Activated CD4-positive, alpha-beta T cell treated with anti-CD3 and anti-CD28 coated beads for 36 hours (primary cell): ENCODE measurements around the gene TMEM30A. TPM values are rescaled to one million over a fixed set of nuclear protein-coding genes. Genes with fewer than 3 reads are reported as not detected.

Source experiments
- ATAC-seq: fragments of 200-7000 bp; cut with Tn5 transposase; one replicate; pipeline ENCODE4 v1.10.0; 2021; ENCODE audit warnings: mild to moderate bottlenecking, moderate library complexity
- CTCF ChIA-PET: fragments of 350-600 bp; sonication (Branson Sonifier 250); formaldehyde crosslinking; loops from one replicate; lab custom pipeline; 2021; ENCODE audit warnings: antibody characterized with exemption; lab: Charles Lee
- POLR2A ChIA-PET: fragments of 350-600 bp; sonication (Branson Sonifier 250); formaldehyde crosslinking; loops from one replicate; lab custom pipeline; 2021; ENCODE audit warnings: antibody characterized with exemption, inconsistent platforms; lab: Charles Lee
- DNase-seq: peaks from one replicate; pipeline ENCODE4 v3.0.0-alpha.2; 2020
- H3K27ac Mint-ChIP-seq: one replicate; pipeline ENCODE4 v1.8.0; 2021; ENCODE audit warnings: mixed read lengths
- H3K27me3 Mint-ChIP-seq: one replicate; pipeline ENCODE4 v1.8.0; 2021; ENCODE audit warnings: mixed read lengths
- H3K36me3 Mint-ChIP-seq: one replicate; pipeline ENCODE4 v1.8.0; 2021; ENCODE audit warnings: low read depth, mixed read lengths
- H3K4me1 Mint-ChIP-seq: one replicate; pipeline ENCODE4 v1.8.0; 2021; ENCODE audit warnings: mixed read lengths
- H3K4me3 Mint-ChIP-seq: one replicate; pipeline ENCODE4 v1.8.0; 2021; ENCODE audit warnings: mild to moderate bottlenecking, moderate library complexity, mixed read lengths
- H3K9me3 Mint-ChIP-seq: one replicate; pipeline ENCODE4 v1.8.0; 2021; ENCODE audit warnings: low read depth, mixed read lengths
- intact Hi-C, 2 experiments: fragments of 100-400 bp; cut with DNase I in 1 of 2; cut with micrococcal nuclease in 1 of 2; formaldehyde crosslinking; loops; one replicate each; pipeline versions ENCODE4 v1.14.2 to v1.15.1; 2022 to 2024; cut with DNase I, micrococcal nuclease
- total RNA-seq, 2 experiments: library from RNA; stranded (reverse); gene quantifications; one replicate each; pipeline ENCODE4 v1.2.3, GENCODE V29; 2021

TMEM30A gene
- total RNA-seq, 2 experiments from 2014 or later: 23.4 to 44.3 TPM

- Mint-ChIP-seq H3K4me3 (no peak overlapping the region), H3K4me1 (peaks cover 70% of the 10 kb centered on the region)
Observed at GRCh38 chr6:75279418-75279817, 5.2 kb downstream of the TMEM30A start.

DNA sequence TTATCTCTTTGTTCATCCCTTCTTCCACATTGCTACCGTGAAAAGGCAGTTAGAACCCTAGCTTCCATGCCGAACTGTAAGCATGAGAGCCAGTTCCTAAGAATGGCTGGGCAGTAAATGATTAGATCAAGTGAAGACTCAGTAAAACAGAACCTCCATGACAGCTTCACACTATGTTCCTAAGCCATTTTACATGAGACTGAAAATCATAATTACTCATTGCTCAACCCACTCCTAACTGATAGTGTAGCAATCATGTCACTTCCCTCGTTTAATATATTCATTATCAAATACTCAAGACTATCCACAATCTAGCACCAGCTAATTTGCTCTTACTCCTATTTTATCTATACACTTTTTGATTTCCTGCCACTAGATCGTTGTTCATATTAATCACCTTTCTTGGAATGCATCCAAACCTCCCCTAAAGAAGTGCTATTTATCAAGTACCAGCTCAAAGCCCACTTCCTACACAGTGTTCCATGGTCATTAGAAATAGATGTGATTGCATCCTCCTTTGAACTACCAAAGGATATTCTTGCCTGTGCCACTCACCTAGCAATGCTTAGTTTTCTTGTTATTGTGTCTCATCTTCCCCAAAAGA, 6.0 kb downstream of the TMEM30A start:
- Mint-ChIP-seq H3K9me3 (peaks cover 5% of the 10 kb centered on the region), H3K27ac (peak overlapping the region; percentile 70), H3K4me3 (peak overlapping the region; percentile 3), H3K4me1 (peaks cover 78% of the 10 kb centered on the region), H3K27me3 (no peaks in the 10 kb centered on the region), H3K36me3 (peaks cover 29% of the 10 kb centered on the region)
- intact Hi-C loops: no loop called here
- DNase-seq (no peak), ATAC-seq (peak; percentile 81)
- ChIA-PET CTCF (interaction anchor here (1.0 to 4.3 kb wide), 5 partner anchors 8 to 70 kb away, joined by 4 to 29 read pairs (median 4); no protein-coding TSS in a partner anchor), POLR2A (interaction anchor here (0.9 kb wide), 1 partner anchor 35 kb away, joined by 5 read pairs; the partner anchor contains the start of gene COX7A2)

More at GRCh38 chr6:75279418-75279817, 5.2 kb downstream of the TMEM30A start:
- intact Hi-C loops: no loop called here
- peaks cover 22% of the 10 kb centered on the region for H3K36me3 Mint-ChIP-seq
- H3K27ac Mint-ChIP-seq: peak overlapping the region; percentile 69
- ATAC-seq (no peak), DNase-seq (no peak)
- POLR2A ChIA-PET: no interaction called here
- H3K27me3 Mint-ChIP-seq: no peaks in the 10 kb centered on the region
- peaks cover 5% of the 10 kb centered on the region for H3K9me3 Mint-ChIP-seq
- CTCF ChIA-PET: interaction anchor here (1.2 to 4.3 kb wide), 4 partner anchors 9 to 71 kb away, joined by 4 to 29 read pairs (median 6); no protein-coding TSS in a partner anchor

DNA sequence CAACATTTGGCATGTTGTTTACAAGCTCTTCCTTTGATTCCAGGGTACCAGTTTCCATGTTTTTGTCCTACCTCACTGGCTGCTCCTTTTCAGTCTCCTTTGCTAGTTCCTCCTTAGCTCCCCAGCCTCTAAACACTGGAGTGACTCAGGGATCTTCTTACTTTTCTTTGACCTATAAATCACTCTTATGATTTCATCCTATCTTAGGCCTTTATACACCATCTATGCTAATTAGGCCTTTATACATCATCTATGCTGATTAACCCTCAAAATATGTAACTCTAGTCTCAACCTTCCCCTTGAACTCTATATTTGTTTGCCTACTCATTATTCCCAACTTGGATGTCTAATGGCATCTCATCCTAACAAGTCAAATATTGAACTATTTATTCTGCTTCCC, 9.5 kb downstream of the TMEM30A start:
- DNase-seq (no peak), ATAC-seq (peak; percentile 56)
- intact Hi-C loops: no loop called here
- Mint-ChIP-seq H3K4me1 (peaks cover 79% of the 10 kb centered on the region), H3K9me3 (peaks cover 5% of the 10 kb centered on the region), H3K27ac (peak overlapping the region; percentile 62), H3K27me3 (no peaks in the 10 kb centered on the region), H3K4me3 (no peak overlapping the region), H3K36me3 (peaks cover 51% of the 10 kb centered on the region)
- ChIA-PET CTCF (interaction anchor here (0.7 to 2.1 kb wide), 4 partner anchors 8 to 252 kb away, joined by 3 to 17 read pairs (median 4); no protein-coding TSS in a partner anchor), POLR2A (no interaction called here)

GRCh38 chr6:75273009-75273408, 11.6 kb downstream of the TMEM30A start:
- intact Hi-C loops: no loop called here
- no peak for DNase-seq
- CTCF ChIA-PET: interaction anchor here (0.7 to 1.3 kb wide), 3 partner anchors 10 to 29 kb away, joined by 3 to 5 read pairs (median 4); partner anchors contain the start of genes COX7A2 and TMEM30A
- Mint-ChIP-seq H3K27me3 (no peaks in the 10 kb centered on the region), H3K4me1 (peaks cover 74% of the 10 kb centered on the region), H3K36me3 (peaks cover 55% of the 10 kb centered on the region), H3K9me3 (peaks cover 5% of the 10 kb centered on the region), H3K27ac (peak overlapping the region; percentile 66), H3K4me3 (no peak overlapping the region)
- POLR2A ChIA-PET: no interaction called here
- no peak for ATAC-seq

GRCh38 chr6:75272145-75272840, 12.3 kb downstream of the TMEM30A start:
- ChIA-PET POLR2A (interaction anchor here (1.2 kb wide), 1 partner anchor 32 kb away, joined by 3 read pairs; no protein-coding TSS in a partner anchor), CTCF (interaction anchor here (0.6 to 1.3 kb wide), 3 partner anchors 9 to 12 kb away, joined by 3 to 5 read pairs (median 4); partner anchors contain the start of gene TMEM30A)
- Mint-ChIP-seq H3K4me3 (no peak overlapping the region), H3K9me3 (peaks cover 5% of the 10 kb centered on the region), H3K27ac (peak overlapping the region; percentile 66), H3K4me1 (peaks cover 77% of the 10 kb centered on the region), H3K27me3 (no peaks in the 10 kb centered on the region), H3K36me3 (peaks cover 55% of the 10 kb centered on the region)
- intact Hi-C loops: no loop called here
- ATAC-seq (no peak), DNase-seq (no peak)

GRCh38 chr6:75268988-75269354, 15.6 kb downstream of the TMEM30A start:
- Mint-ChIP-seq H3K4me1 (peaks cover 50% of the 10 kb centered on the region), H3K9me3 (no peaks in the 10 kb centered on the region), H3K27me3 (no peaks in the 10 kb centered on the region), H3K27ac (peak overlapping the region; percentile 75), H3K36me3 (peaks cover 37% of the 10 kb centered on the region), H3K4me3 (no peak overlapping the region)
- DNase-seq (no peak), ATAC-seq (no peak)
- intact Hi-C loops: no loop called here
- CTCF ChIA-PET: interaction anchor here (1.1 to 3.2 kb wide), 6 partner anchors 10 to 278 kb away, joined by 3 to 29 read pairs (median 13); partner anchors contain the start of gene TMEM30A
- POLR2A ChIA-PET: no interaction called here

DNA sequence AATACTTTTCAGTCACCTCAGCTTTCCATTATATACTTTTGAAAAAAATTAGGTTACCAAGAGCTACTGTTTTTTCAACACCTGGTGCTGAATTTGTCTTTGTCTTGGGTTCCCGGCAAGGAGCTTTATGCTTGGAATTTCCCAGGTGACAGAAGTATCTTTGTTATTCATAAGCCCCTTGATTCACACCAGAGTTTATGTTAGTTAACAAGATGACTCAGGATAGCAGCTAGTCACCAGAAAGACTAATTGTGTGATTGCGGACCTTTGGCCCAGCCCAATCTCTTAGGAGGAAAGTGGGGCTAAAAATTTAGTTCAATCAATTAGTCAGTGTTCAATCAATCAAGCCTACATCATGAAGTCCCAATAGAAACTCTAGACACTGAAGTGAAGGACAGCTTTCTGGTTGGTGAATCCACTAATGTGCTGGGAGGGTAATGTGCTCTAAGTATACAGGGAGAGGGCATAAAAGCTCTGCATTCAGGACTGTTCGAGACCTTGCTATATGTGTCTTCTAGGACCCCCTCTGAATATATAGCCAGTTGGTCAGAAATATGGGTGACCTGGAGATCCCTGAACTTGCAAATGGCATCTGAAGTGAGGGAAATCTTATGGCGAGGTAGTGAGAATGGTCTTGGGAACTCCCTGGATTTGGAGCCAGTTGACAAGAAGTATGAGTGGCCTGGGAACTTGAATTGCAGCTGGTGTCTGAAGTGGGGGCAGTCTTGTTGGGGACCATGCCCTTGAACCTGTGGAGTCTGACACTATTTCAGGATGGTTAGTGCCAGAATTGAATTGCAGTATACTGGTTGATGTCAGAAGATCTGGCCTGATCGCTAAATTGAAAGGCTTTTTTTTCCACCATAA, 16.2 kb downstream of the TMEM30A start:
- DNase-seq (peak; percentile 13), ATAC-seq (peak; percentile 87)
- Mint-ChIP-seq H3K4me1 (peaks cover 47% of the 10 kb centered on the region), H3K27ac (peak overlapping the region; percentile 52), H3K36me3 (peaks cover 34% of the 10 kb centered on the region), H3K4me3 (no peak overlapping the region), H3K27me3 (no peaks in the 10 kb centered on the region), H3K9me3 (no peaks in the 10 kb centered on the region)
- POLR2A ChIA-PET: interaction anchor here (0.7 kb wide), 3 partner anchors 16 to 250 kb away, joined by 3 to 4 read pairs (median 4); partner anchors contain the start of gene TMEM30A
- intact Hi-C loops: no loop called here
- CTCF ChIA-PET: interaction anchor here (1.1 to 3.2 kb wide), 14 partner anchors 7 to 278 kb away, joined by 3 to 29 read pairs (median 12); partner anchors contain the start of genes COX7A2 and TMEM30A

GRCh38 chr6:75267461-75267860, 17.1 kb downstream of the TMEM30A start:
- POLR2A ChIA-PET: no interaction called here
- peaks cover 32% of the 10 kb centered on the region for H3K36me3 Mint-ChIP-seq
- no peaks in the 10 kb centered on the region for H3K27me3 Mint-ChIP-seq
- DNase-seq: no peak
- H3K9me3 Mint-ChIP-seq: no peaks in the 10 kb centered on the region
- no peak for ATAC-seq
- intact Hi-C loops: loop anchor here in 1 of 2 experiments (2.0 kb wide), 1 partner anchor 17 kb away; the partner anchor contains the start of gene TMEM30A
- CTCF ChIA-PET: interaction anchor here (0.7 to 3.2 kb wide), 22 partner anchors 8 to 356 kb away, joined by 3 to 29 read pairs (median 6); partner anchors contain the start of genes COX7A2 and TMEM30A
- no peak overlapping the region for H3K4me3 Mint-ChIP-seq
- H3K4me1 Mint-ChIP-seq: peaks cover 40% of the 10 kb centered on the region
- peak overlapping the region; percentile 47 for H3K27ac Mint-ChIP-seq

DNA sequence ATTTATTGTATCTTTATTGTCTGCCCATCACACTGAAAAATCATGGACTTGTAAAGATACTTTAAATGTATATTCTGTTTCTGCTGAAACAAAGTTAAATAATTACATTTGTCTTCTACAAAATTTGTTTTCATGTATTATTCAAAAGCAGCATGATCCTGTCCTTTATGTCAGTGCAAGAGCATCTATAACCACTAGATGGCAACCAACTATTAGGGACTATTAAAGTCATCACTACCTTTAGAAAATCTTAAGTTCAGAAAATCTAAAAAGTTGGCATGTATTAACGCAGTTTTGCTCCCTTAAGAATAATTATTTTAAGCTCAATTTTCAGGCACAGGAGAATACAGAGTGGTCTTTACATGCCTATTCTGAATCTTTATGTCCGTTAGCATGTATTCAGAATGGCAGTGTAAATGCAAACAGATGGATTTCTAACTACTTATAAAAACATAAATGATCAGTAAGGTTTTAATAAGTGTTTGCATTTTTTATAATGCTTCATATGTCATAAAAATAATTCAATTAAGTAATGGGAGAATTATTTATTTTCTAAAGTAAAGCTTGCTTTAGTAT, 17.8 kb downstream of the TMEM30A start:
- POLR2A ChIA-PET: no interaction called here
- Mint-ChIP-seq H3K4me1 (peaks cover 35% of the 10 kb centered on the region), H3K27ac (no peak overlapping the region), H3K27me3 (no peaks in the 10 kb centered on the region), H3K9me3 (no peaks in the 10 kb centered on the region), H3K4me3 (no peak overlapping the region), H3K36me3 (peaks cover 28% of the 10 kb centered on the region)
- ATAC-seq (peak; percentile 51), DNase-seq (no peak)
- intact Hi-C loops: loop anchor here (1.0 to 2.0 kb wide), 5 partner anchors 17 to 259 kb away; partner anchors contain the start of gene TMEM30A (in 2 of the 2)
- CTCF ChIA-PET: interaction anchor here (0.6 to 3.2 kb wide), 30 partner anchors 9 to 1240 kb away, joined by 3 to 29 read pairs (median 4); partner anchors contain the start of genes COX7A2 and TMEM30A

- ChIA-PET POLR2A (no interaction called here), CTCF (interaction anchor here (0.5 to 1.6 kb wide), 3 partner anchors 10 to 264 kb away, joined by 3 read pairs; no protein-coding TSS in a partner anchor)
- DNase-seq (no peak), ATAC-seq (no peak)
- Mint-ChIP-seq H3K27me3 (no peaks in the 10 kb centered on the region), H3K27ac (no peak overlapping the region), H3K4me3 (no peak overlapping the region), H3K9me3 (no peaks in the 10 kb centered on the region), H3K36me3 (peaks cover 10% of the 10 kb centered on the region), H3K4me1 (peaks cover 13% of the 10 kb centered on the region)
- intact Hi-C loops: no loop called here
Observed at GRCh38 chr6:75263401-75263750, 21.2 kb downstream of the TMEM30A start.
